BLaER1 treated with 17β-estradiol and CSF1 and Interleukin-3, amounts not matched to agents 10 nM and 100 nM (cell line): ENCODE data around the gene ZNF497.
A peak's percentile ranks its signal among the peaks of the same experiment; 100 is the strongest.
"Not testable (repeated sequence)": the region's sequence is repeated elsewhere in the genome, so short reads cannot be mapped to it uniquely, and the experiment has no call there.

Source experiments
- H3K27ac ChIP-seq, 11 experiments: shearing (Covaris generic); formaldehyde crosslinking; 2 replicates each; pipeline ENCODE4 v1.8.1; 2022
- H3K27me3 ChIP-seq, 11 experiments: shearing (Covaris generic); formaldehyde crosslinking; 2 replicates each; pipeline ENCODE4 v1.8.1; 2022
- H3K36me3 ChIP-seq, 11 experiments: shearing (Covaris generic); formaldehyde crosslinking; 2 replicates each; pipeline ENCODE4 v1.8.1; 2022
- H3K4me1 ChIP-seq, 10 experiments: shearing (Covaris generic); formaldehyde crosslinking; 2 replicates each; pipeline ENCODE4 v1.8.1; 2022
- H3K4me2 ChIP-seq, 11 experiments: shearing (Covaris generic); formaldehyde crosslinking; 2 replicates each; pipeline ENCODE4 v1.8.1; 2022
- H3K4me3 ChIP-seq, 10 experiments: shearing (Covaris generic); formaldehyde crosslinking; 2 replicates each; pipeline ENCODE4 v1.8.1; 2022
- H3K9ac ChIP-seq, 11 experiments: shearing (Covaris generic); formaldehyde crosslinking; 2 replicates each; pipeline ENCODE4 v1.8.1; 2022
- H3K9me3 ChIP-seq, 11 experiments: shearing (Covaris generic); formaldehyde crosslinking; replicated peaks in 1 of 11; 2 replicates each; pipeline ENCODE4 v1.8.1; 2022
- H4K20me1 ChIP-seq, 11 experiments: shearing (Covaris generic); formaldehyde crosslinking; 2 replicates each; pipeline ENCODE4 v1.8.1; 2022
- Cebpa-rat ChIP-seq, 11 experiments: shearing (Covaris generic); IDR thresholded peaks; 2 replicates each; pipeline ENCODE4 v1.8.1; 2022

ZNF497 gene

GRCh38 chr19:58326501-58326913 lies 36.0 kb downstream of the ZNF497 start:
- H3K4me1 ChIP-seq: peaks cover 32 to 42% (median 37%) of the 10 kb centered on the region in 10 experiments
- peak overlapping the region; percentile 80 to 96 (median 89) for H3K4me2 ChIP-seq
- H4K20me1 ChIP-seq: peaks cover 0 to 23% (median 8%) of the 10 kb centered on the region in 11 experiments; a peak in 10 of 22 replicates
- peaks cover 5 to 31% (median 19%) of the 10 kb centered on the region in 11 experiments; a peak in 16 of 22 replicates for H3K36me3 ChIP-seq
- no peak for TF ChIP-seq Cebpa-rat (IDR thresholded peaks at IDR 0.05)
- H3K9ac ChIP-seq: peak overlapping the region; percentile 75 to 89 (median 85)
- H3K9me3 ChIP-seq: no peaks in the 10 kb centered on the region
- H3K27me3 ChIP-seq: no peaks in the 10 kb centered on the region
- H3K4me3 ChIP-seq: peak overlapping the region; percentile 59 to 91 (median 82)
- H3K27ac ChIP-seq: peak overlapping the region; percentile 45 to 87 (median 76); a peak in 21 of 22 replicates

- H3K36me3 ChIP-seq: peaks cover 5 to 37% (median 19%) of the 10 kb centered on the region in 11 experiments; a peak in 16 of 22 replicates
- peak overlapping the region; percentile 75 to 89 (median 85) for H3K9ac ChIP-seq
- peak overlapping the region; percentile 80 to 96 (median 89) for H3K4me2 ChIP-seq
- no peak for TF ChIP-seq Cebpa-rat (IDR thresholded peaks at IDR 0.05)
- no peaks in the 10 kb centered on the region for H3K27me3 ChIP-seq
- H3K4me3 ChIP-seq: peak overlapping the region; percentile 59 to 91 (median 82)
- peaks cover 0 to 28% (median 12%) of the 10 kb centered on the region in 11 experiments; a peak in 12 of 22 replicates for H4K20me1 ChIP-seq
- H3K27ac ChIP-seq: peak overlapping the region in 7 of 11 experiments; percentile 69 to 84 (median 76); a peak in 7 of 22 replicates
- H3K4me1 ChIP-seq: peaks cover 32 to 41% (median 37%) of the 10 kb centered on the region in 10 experiments
- H3K9me3 ChIP-seq: no peaks in the 10 kb centered on the region
Observed at GRCh38 chr19:58325311-58326022, 37.1 kb downstream of the ZNF497 start.

GRCh38 chr19:58319241-58319640 lies 43.3 kb downstream of the ZNF497 start:
- Histone ChIP-seq H3K36me3 (peaks cover 26 to 70% (median 53%) of the 10 kb centered on the region in 11 experiments), H3K4me2 (no peak overlapping the region), H3K9ac (no peak overlapping the region), H3K9me3 (no peaks in the 10 kb centered on the region), H3K4me1 (no peaks in the 10 kb centered on the region), H3K4me3 (no peak overlapping the region), H4K20me1 (peaks cover 21 to 79% (median 54%) of the 10 kb centered on the region in 11 experiments; a peak in 21 of 22 replicates), H3K27me3 (no peaks in the 10 kb centered on the region), H3K27ac (no peak overlapping the region)
- no peak for TF ChIP-seq Cebpa-rat (IDR thresholded peaks at IDR 0.05)

- Histone ChIP-seq H3K9ac (no peak overlapping the region), H3K4me3 (no peak overlapping the region), H3K9me3 (0 out of 22 replicates have a peak, but pooled peaks cover 0 to under 1% (median 0%) of the 10 kb centered on the region in 11 experiments), H4K20me1 (peaks cover 21 to 80% (median 54%) of the 10 kb centered on the region in 11 experiments; a peak in 21 of 22 replicates), H3K4me2 (no peak overlapping the region), H3K27ac (no peak overlapping the region), H3K27me3 (no peaks in the 10 kb centered on the region), H3K36me3 (peaks cover 36 to 77% (median 58%) of the 10 kb centered on the region in 11 experiments), H3K4me1 (no peaks in the 10 kb centered on the region)
- no peak for TF ChIP-seq Cebpa-rat (IDR thresholded peaks at IDR 0.05)
Observed at GRCh38 chr19:58318297-58318696, 44.3 kb downstream of the ZNF497 start.

DNA sequence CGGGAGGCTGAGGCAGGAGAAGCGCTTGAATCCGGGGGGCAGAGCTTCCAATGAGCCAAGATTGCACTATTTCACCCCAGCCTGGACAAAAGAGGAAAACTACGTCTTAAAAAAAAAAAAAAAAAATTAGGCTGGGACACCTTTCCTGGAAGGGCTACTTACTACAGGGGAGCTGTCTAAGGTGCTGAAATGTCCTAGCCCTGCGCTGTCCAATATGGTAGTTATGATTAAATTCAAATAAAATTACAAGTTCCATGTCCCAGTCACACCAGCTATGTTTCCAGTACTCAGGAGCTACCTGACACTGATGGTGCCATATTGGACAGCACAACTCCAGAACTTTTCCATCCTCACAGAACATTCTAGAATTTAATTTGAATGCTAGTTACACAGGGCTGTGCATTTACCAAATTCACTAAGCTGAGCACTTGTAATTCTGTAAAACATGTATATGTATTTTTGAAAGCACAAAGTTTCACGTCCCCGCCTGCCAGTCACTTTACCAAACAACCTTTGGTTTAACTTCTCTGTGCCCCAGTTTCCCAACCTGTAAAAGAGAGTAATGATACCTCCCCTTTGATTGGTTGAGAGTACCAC lies 45.0 kb downstream of the ZNF497 start:
- H3K36me3 ChIP-seq: peaks cover 43 to 78% (median 58%) of the 10 kb centered on the region in 11 experiments
- peaks cover 21 to 81% (median 56%) of the 10 kb centered on the region in 11 experiments; a peak in 21 of 22 replicates for H4K20me1 ChIP-seq
- H3K4me1 ChIP-seq: no peaks in the 10 kb centered on the region
- H3K4me3 ChIP-seq: no peak overlapping the region
- H3K27ac ChIP-seq: no peak overlapping the region
- TF ChIP-seq Cebpa-rat (IDR thresholded peaks at IDR 0.05): no peak
- 0 out of 22 replicates have a peak, but pooled peaks cover 0 to 4% (median 0%) of the 10 kb centered on the region in 11 experiments for H3K9me3 ChIP-seq
- H3K27me3 ChIP-seq: no peaks in the 10 kb centered on the region
- H3K4me2 ChIP-seq: no peak overlapping the region
- H3K9ac ChIP-seq: no peak overlapping the region

DNA sequence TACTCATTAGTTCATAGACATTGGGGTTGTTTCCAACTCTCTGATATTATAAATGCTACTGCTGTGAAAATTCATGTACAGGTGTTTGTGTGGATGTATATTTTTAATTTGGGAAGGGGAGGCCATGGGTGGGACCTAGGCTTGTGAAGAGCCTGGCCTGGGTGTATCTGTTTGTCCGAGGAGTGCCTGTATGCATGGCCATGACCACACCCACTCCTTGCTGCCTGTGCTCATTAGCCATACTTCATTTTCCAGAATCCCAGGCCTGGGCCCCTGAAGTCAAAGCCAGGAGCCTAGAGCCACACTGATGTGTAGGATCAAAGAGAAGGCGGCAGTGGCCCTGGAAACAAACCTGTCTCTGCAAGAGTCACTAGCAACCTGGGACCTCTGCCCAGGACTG lies 47.0 kb downstream of the ZNF497 start:
- Histone ChIP-seq H3K9me3 (peaks cover 0 to 19% (median 4%) of the 10 kb centered on the region in 11 experiments; a peak in 6 of 22 replicates), H3K4me1 (no peaks in the 10 kb centered on the region), H3K4me3 (no peak overlapping the region), H3K36me3 (peaks cover 55 to 79% (median 71%) of the 10 kb centered on the region in 11 experiments), H3K27ac (no peak overlapping the region), H3K9ac (no peak overlapping the region), H3K4me2 (no peak overlapping the region), H4K20me1 (peaks cover 21 to 95% (median 69%) of the 10 kb centered on the region in 11 experiments; a peak in 21 of 22 replicates), H3K27me3 (no peaks in the 10 kb centered on the region)
- TF ChIP-seq Cebpa-rat (IDR thresholded peaks at IDR 0.05): no peak

DNA sequence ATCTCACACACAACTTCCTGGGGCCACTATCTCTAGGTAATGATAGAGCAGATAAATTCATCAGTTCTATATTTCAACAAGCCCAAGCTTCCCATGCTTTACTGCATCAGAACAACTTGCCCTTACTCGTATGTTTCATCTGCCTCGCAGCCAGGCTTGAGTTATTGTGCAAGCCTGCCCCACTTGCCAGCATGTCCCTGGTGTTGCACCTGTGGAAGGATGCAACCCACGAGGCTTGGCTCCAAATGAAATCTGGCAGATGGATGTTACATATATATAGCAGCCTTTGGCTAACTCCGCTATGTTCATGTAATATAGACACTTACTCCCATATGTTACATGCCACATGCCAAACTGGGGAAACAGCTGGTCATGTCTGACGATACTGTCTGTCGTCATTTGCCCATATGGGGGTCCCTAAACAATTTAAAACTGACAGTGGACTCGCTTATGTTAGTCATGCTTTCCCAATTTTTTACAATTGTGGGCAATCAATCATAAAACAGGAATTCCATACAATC lies 51.1 kb downstream of the ZNF497 start:
- Histone ChIP-seq H3K4me3 (no peak overlapping the region), H3K27me3 (no peaks in the 10 kb centered on the region), H3K36me3 (peaks cover 94 to 99% (median 97%) of the 10 kb centered on the region in 11 experiments), H3K4me2 (no peak overlapping the region), H3K27ac (no peak overlapping the region), H4K20me1 (peaks cover 5 to 93% (median 54%) of the 10 kb centered on the region in 11 experiments; a peak in 20 of 22 replicates), H3K9me3 (peaks cover 0 to 30% (median 6%) of the 10 kb centered on the region in 11 experiments; a peak in 7 of 22 replicates), H3K4me1 (peaks cover 7 to 15% (median 9%) of the 10 kb centered on the region in 10 experiments), H3K9ac (no peak overlapping the region)
- TF ChIP-seq Cebpa-rat (IDR thresholded peaks at IDR 0.05): no peak

DNA sequence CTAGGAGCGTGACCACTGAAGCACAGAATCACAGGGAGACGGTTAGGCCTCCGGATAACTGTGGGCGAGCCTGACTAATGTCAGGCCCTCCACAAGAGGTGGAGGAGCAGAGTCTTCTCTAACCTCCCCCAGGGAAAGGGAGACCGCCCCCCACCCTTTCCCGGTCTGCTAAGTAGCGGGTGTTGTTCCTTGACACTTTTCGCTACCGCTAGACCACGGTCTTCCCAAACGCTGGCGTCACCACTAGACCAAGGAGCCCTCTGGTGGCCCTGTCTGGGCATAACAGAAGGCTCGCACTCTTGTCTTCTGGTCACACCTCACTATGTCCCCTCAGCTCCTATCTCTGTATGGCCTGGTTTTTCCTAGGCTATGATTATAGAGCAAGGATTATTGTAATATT lies 51.9 kb downstream of the ZNF497 start:
- Histone ChIP-seq H3K36me3 (peaks cover 90 to 95% (median 91%) of the 10 kb centered on the region in 11 experiments), H3K4me1 (peaks cover 11 to 21% (median 13%) of the 10 kb centered on the region in 10 experiments), H4K20me1 (peaks cover 1 to 93% (median 49%) of the 10 kb centered on the region in 11 experiments; a peak in 19 of 22 replicates), H3K9me3 (peaks cover 0 to 30% (median 6%) of the 10 kb centered on the region in 11 experiments; a peak in 7 of 22 replicates)
- not testable (repeated sequence) for H3K4me3 ChIP-seq, H3K4me2 ChIP-seq, H3K27me3 ChIP-seq, H3K9ac ChIP-seq, H3K27ac ChIP-seq
